ENCODE measurements around the gene MTIF2. TPM values are rescaled to one million over a fixed set of nuclear protein-coding genes. Genes with fewer than 3 reads are reported as not detected.
"Not testable (repeated sequence)": the region's sequence is repeated elsewhere in the genome, so short reads cannot be mapped to it uniquely, and the experiment has no call there.

Gene MTIF2
- total and polyA plus RNA-seq, 2 experiments from 2014 or later = 17.4 to 30.2 TPM

- no peak overlapping the region for H2AFZ ChIP-seq
- 93% methylated on average over 3 of the region's 3 CpGs for WGBS (ENCODE audit: low lambda C conversion rate, missing lambda C conversion rate)
- no peaks in the 10 kb centered on the region for H4K20me1 ChIP-seq (ENCODE audit: insufficient read depth, poor library complexity, severe bottlenecking)
- no peaks in the 10 kb centered on the region for H3K27me3 ChIP-seq
- H3K36me3 ChIP-seq (replicated peaks; ENCODE audit: insufficient read depth, low read depth) = no peaks in the 10 kb centered on the region
- H3K9me2 ChIP-seq (replicated peaks; ENCODE audit: insufficient read depth) = no peaks in the 10 kb centered on the region
- H3K27ac ChIP-seq = no peak overlapping the region
- H3K9me3 ChIP-seq (ENCODE audit: low read depth) = no peaks in the 10 kb centered on the region
- H3K4me1 ChIP-seq (ENCODE audit: insufficient read depth) = no peaks in the 10 kb centered on the region
- H3K79me2 ChIP-seq = no peaks in the 10 kb centered on the region
- no peak overlapping the region for H3K4me3 ChIP-seq
- TF ChIP-seq EZH2phosphoT487 (IDR thresholded peaks at IDR 0.05; ENCODE audit: low read depth, severe bottlenecking, unreplicated experiment) (no peak), EZH2 (IDR thresholded peaks at IDR 0.05; ENCODE audit: borderline replicate concordance) (no peak)
- no peak overlapping the region for H3K4me2 ChIP-seq
- no peak for DNase-seq (ENCODE audit: low spot score)
These were observed 16.2 kb downstream of the MTIF2 start for GRCh38 chr2:55252832-55253231.

GRCh38 chr2:55247025-55247424, 22.0 kb downstream of the MTIF2 start:
- TF ChIP-seq EZH2 (IDR thresholded peaks at IDR 0.05; ENCODE audit: borderline replicate concordance) (no peak), CTCF (IDR thresholded peaks at IDR 0.05; ENCODE audit: poor library complexity) (no peak), EZH2phosphoT487 (IDR thresholded peaks at IDR 0.05; ENCODE audit: low read depth, severe bottlenecking, unreplicated experiment) (no peak)
- no peaks in the 10 kb centered on the region for H3K36me3 ChIP-seq (replicated peaks; ENCODE audit: insufficient read depth, low read depth)

GRCh38 chr2:55245411-55245810, 23.6 kb downstream of the MTIF2 start:
- H3K9me3 ChIP-seq (ENCODE audit: low read depth) = no peaks in the 10 kb centered on the region
- no peaks in the 10 kb centered on the region for H4K20me1 ChIP-seq (ENCODE audit: insufficient read depth, poor library complexity, severe bottlenecking)
- no peak for DNase-seq (ENCODE audit: low spot score)
- H3K4me3 ChIP-seq = no peak overlapping the region
- H3K4me2 ChIP-seq = no peak overlapping the region
- H3K79me2 ChIP-seq = no peaks in the 10 kb centered on the region
- H3K27ac ChIP-seq = no peak overlapping the region
- H3K36me3 ChIP-seq (replicated peaks; ENCODE audit: insufficient read depth, low read depth) = no peaks in the 10 kb centered on the region
- no peaks in the 10 kb centered on the region for H3K4me1 ChIP-seq (ENCODE audit: insufficient read depth)
- H3K27me3 ChIP-seq = no peaks in the 10 kb centered on the region
- WGBS (ENCODE audit: low lambda C conversion rate, missing lambda C conversion rate) = 96% methylated on average over 5 of the region's 5 CpGs
- TF ChIP-seq EZH2phosphoT487 (IDR thresholded peaks at IDR 0.05; ENCODE audit: low read depth, severe bottlenecking, unreplicated experiment) (no peak), CTCF (IDR thresholded peaks at IDR 0.05; ENCODE audit: poor library complexity) (no peak), EZH2 (IDR thresholded peaks at IDR 0.05; ENCODE audit: borderline replicate concordance) (no peak)
- no peaks in the 10 kb centered on the region for H3K9me2 ChIP-seq (replicated peaks; ENCODE audit: insufficient read depth)
- no peak overlapping the region for H2AFZ ChIP-seq

More at GRCh38 chr2:55247025-55247424, 22.0 kb downstream of the MTIF2 start:
- H3K4me2 ChIP-seq = no peak overlapping the region
- H3K27me3 ChIP-seq = no peaks in the 10 kb centered on the region
- H3K27ac ChIP-seq = peak overlapping the region; percentile 59
- no peak overlapping the region for H2AFZ ChIP-seq
- H3K9me2 ChIP-seq (replicated peaks; ENCODE audit: insufficient read depth) = no peaks in the 10 kb centered on the region
- 49% methylated on average over 5 of the region's 5 CpGs for WGBS (ENCODE audit: low lambda C conversion rate, missing lambda C conversion rate)
- H3K9me3 ChIP-seq (ENCODE audit: low read depth) = no peaks in the 10 kb centered on the region
- DNase-seq (ENCODE audit: low spot score) = peak; percentile 34
- no peaks in the 10 kb centered on the region for H3K79me2 ChIP-seq
- no peaks in the 10 kb centered on the region for H4K20me1 ChIP-seq (ENCODE audit: insufficient read depth, poor library complexity, severe bottlenecking)
- H3K4me1 ChIP-seq (ENCODE audit: insufficient read depth) = no peaks in the 10 kb centered on the region
- H3K4me3 ChIP-seq = no peak overlapping the region

- DNase-seq (ENCODE audit: low spot score) = no peak
- Histone ChIP-seq H3K4me2 (no peak overlapping the region), H4K20me1 (ENCODE audit: insufficient read depth, poor library complexity, severe bottlenecking) (no peaks in the 10 kb centered on the region), H3K9me3 (ENCODE audit: low read depth) (no peaks in the 10 kb centered on the region), H3K27me3 (no peaks in the 10 kb centered on the region), H3K4me3 (no peak overlapping the region), H3K36me3 (replicated peaks; ENCODE audit: insufficient read depth, low read depth) (no peaks in the 10 kb centered on the region), H3K9me2 (replicated peaks; ENCODE audit: insufficient read depth) (no peaks in the 10 kb centered on the region), H3K79me2 (no peaks in the 10 kb centered on the region), H2AFZ (no peak overlapping the region), H3K27ac (no peak overlapping the region), H3K4me1 (ENCODE audit: insufficient read depth) (no peaks in the 10 kb centered on the region)
- 50% methylated on average over 1 of the region's 1 CpG for WGBS (ENCODE audit: low lambda C conversion rate, missing lambda C conversion rate)
- TF ChIP-seq EZH2 (IDR thresholded peaks at IDR 0.05; ENCODE audit: borderline replicate concordance) (no peak), EZH2phosphoT487 (IDR thresholded peaks at IDR 0.05; ENCODE audit: low read depth, severe bottlenecking, unreplicated experiment) (no peak), CTCF (IDR thresholded peaks at IDR 0.05; ENCODE audit: poor library complexity) (no peak)
These were observed 26.4 kb downstream of the MTIF2 start for GRCh38 chr2:55242617-55243016.

GRCh38 chr2:55241582-55241981, 27.4 kb downstream of the MTIF2 start:
- not testable (repeated sequence) for H2AFZ ChIP-seq; H3K4me3 ChIP-seq; H3K9me2 ChIP-seq (replicated peaks; ENCODE audit: insufficient read depth); H4K20me1 ChIP-seq (ENCODE audit: insufficient read depth, poor library complexity, severe bottlenecking); H3K36me3 ChIP-seq (replicated peaks; ENCODE audit: insufficient read depth, low read depth); H3K27me3 ChIP-seq; H3K9me3 ChIP-seq (ENCODE audit: low read depth); H3K4me1 ChIP-seq (ENCODE audit: insufficient read depth); H3K4me2 ChIP-seq; H3K79me2 ChIP-seq; DNase-seq (ENCODE audit: low spot score); H3K27ac ChIP-seq
- WGBS (ENCODE audit: low lambda C conversion rate, missing lambda C conversion rate) = 97% methylated on average over 8 of the region's 8 CpGs
